ENCODE results near the gene ZNF888.

DNA sequence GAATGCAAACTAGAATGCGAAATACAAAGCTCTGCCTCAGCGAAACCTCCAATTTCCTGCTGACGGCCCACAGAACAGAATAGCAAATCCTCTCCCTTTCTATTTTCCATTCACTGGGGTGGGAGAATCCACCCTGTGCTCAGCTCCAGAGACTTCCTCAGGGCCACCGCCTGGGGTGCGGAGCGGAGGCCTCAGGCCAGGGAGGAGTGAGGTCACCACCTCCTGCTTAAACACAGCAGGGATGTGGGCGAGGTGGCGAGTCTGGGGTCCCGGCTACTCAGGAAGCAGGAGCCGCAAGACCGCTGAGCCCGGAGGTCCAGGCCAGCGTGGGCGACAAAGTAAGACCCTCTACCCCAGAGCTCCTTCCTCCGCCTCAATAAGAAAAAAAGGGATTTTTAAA, 25.1 kb downstream of the ZNF888 start:
- TF ChIP-seq, protein P1, sequence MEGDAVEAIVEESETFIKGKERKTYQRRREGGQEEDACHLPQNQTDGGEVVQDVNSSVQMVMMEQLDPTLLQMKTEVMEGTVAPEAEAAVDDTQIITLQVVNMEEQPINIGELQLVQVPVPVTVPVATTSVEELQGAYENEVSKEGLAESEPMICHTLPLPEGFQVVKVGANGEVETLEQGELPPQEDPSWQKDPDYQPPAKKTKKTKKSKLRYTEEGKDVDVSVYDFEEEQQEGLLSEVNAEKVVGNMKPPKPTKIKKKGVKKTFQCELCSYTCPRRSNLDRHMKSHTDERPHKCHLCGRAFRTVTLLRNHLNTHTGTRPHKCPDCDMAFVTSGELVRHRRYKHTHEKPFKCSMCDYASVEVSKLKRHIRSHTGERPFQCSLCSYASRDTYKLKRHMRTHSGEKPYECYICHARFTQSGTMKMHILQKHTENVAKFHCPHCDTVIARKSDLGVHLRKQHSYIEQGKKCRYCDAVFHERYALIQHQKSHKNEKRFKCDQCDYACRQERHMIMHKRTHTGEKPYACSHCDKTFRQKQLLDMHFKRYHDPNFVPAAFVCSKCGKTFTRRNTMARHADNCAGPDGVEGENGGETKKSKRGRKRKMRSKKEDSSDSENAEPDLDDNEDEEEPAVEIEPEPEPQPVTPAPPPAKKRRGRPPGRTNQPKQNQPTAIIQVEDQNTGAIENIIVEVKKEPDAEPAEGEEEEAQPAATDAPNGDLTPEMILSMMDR (IDR thresholded peaks at IDR 0.05), result no peak
- no peak for TF ChIP-seq POLR2A (IDR thresholded peaks at IDR 0.05)
